HepG2 (cell line): ENCODE results near the gene SMIM44.

ENCODE experiments used
- AKAP8 ChIP-seq: sonication (generic); formaldehyde crosslinking; IDR thresholded peaks from 2 replicates; pipeline ENCODE4 v1.5.1; 2020; ENCODE audit warnings: mild to moderate bottlenecking, missing genetic modification reagents
- CHD2 ChIP-seq: IDR thresholded peaks from 2 replicates; pipeline ENCODE4 v1.6.1; 2011; ENCODE audit warnings: low read depth, low read length, improper control_type of control experiment
- EP300 ChIP-seq, 3 experiments: sonication (generic) in 1 of 3; formaldehyde crosslinking in 1 of 3; IDR thresholded peaks; 2 replicates each; pipeline versions ENCODE4 v1.5.1 to v1.6.1; 2011 to 2020; ENCODE audit warnings: low read depth in 2 of 3, low read length in 2 of 3, borderline replicate concordance in 1 of 3, improper control_type of control experiment in 1 of 3, mild to moderate bottlenecking in 1 of 3, missing genetic modification reagents in 1 of 3, moderate library complexity in 1 of 3
- JUN ChIP-seq: sonication (generic); formaldehyde crosslinking; IDR thresholded peaks from 2 replicates; pipeline ENCODE4 v1.4.0; 2020; ENCODE audit warnings: mild to moderate bottlenecking, missing genetic modification reagents
- NR2F1 ChIP-seq, 2 experiments: fragments of 450-650 bp in 1 of 2; formaldehyde crosslinking in 1 of 2; IDR thresholded peaks; 2 replicates each; pipeline versions ENCODE4 v1.5.0 to v1.6.1; 2016 to 2020; ENCODE audit warnings: mild to moderate bottlenecking in 1 of 2, missing compliant biosample characterization in 1 of 2, missing genetic modification reagents in 1 of 2, moderate library complexity in 1 of 2
- POLR2A ChIP-seq, 2 experiments: IDR thresholded peaks; 2 replicates each; pipeline ENCODE4 v1.6.1; 2011; ENCODE audit warnings: low read depth in 2 of 2, low read length in 2 of 2, mild to moderate bottlenecking in 1 of 2, moderate library complexity in 1 of 2; ENCODE audit not compliant: insufficient read depth in 1 of 2
- SRSF4 ChIP-seq: fragments of 200-400 bp; formaldehyde crosslinking; IDR thresholded peaks from one replicate; pipeline ENCODE4 v1.6.1; 2018; ENCODE audit warnings: mild to moderate bottlenecking, low read depth, low read length, moderate library complexity; ENCODE audit not compliant: poor library complexity, severe bottlenecking
- TAF1 ChIP-seq: sonication (generic); formaldehyde crosslinking; IDR thresholded peaks from 2 replicates; pipeline ENCODE4 v1.4.0; 2020; ENCODE audit warnings: missing genetic modification reagents
- XBP1 ChIP-seq: sonication (generic); formaldehyde crosslinking; IDR thresholded peaks from 2 replicates; pipeline ENCODE4 v1.5.0; 2020; ENCODE audit warnings: missing genetic modification reagents
- ZBTB40 ChIP-seq, 2 experiments: fragments of 450-650 bp in 1 of 2; sonication (generic) in 1 of 2; formaldehyde crosslinking in 1 of 2; IDR thresholded peaks; 2 replicates each; pipeline versions ENCODE4 v1.6.1 to v1.8.0; 2016 to 2022; ENCODE audit warnings: antibody characterized with exemption in 1 of 2, mild to moderate bottlenecking in 1 of 2, missing genetic modification reagents in 1 of 2
- ZNF335 ChIP-seq: sonication (generic); formaldehyde crosslinking; IDR thresholded peaks from 2 replicates; pipeline ENCODE4 v1.4.0; 2020; ENCODE audit warnings: missing genetic modification reagents
- ZNF674 ChIP-seq: sonication (generic); formaldehyde crosslinking; IDR thresholded peaks from 2 replicates; pipeline ENCODE4 v1.5.0; 2020; ENCODE audit warnings: low read depth, mild to moderate bottlenecking, missing genetic modification reagents
- ZSCAN20 ChIP-seq: sonication (generic); formaldehyde crosslinking; IDR thresholded peaks from 2 replicates; pipeline ENCODE4 v1.4.0; 2020; ENCODE audit warnings: missing genetic modification reagents, mild to moderate bottlenecking, borderline replicate concordance
- TF ChIP-seq, protein P1 (sequence below): sonication (generic); formaldehyde crosslinking; IDR thresholded peaks from 2 replicates; pipeline ENCODE4 v1.5.0; 2020; ENCODE audit warnings: mild to moderate bottlenecking, missing genetic modification reagents, moderate library complexity

DNA sequence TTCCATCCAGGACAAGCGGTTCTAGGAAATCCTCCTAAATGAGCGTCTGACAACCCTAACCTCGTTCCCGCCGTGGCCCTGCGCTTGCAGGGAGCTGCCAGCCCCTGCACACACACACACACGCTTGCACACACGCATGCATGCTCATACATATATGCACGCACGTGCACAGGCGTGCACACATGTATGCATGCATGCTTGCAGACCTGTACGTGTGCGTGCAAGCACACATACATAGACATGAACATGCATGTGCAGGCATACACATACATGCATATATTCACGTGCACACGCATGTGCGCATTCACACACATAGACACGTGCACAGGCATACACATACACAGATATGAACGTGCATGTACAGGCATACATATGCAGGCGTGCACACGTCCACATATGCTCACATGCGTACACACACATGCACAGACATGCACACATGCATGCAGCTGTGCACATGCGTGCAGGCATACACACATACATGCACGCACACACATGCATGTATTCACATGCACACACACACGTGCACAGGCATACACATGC, 38.5 kb downstream of the SMIM44 start:
- TF ChIP-seq AKAP8 (CRISPR knock-in tag) = no peak
- no peak for TF ChIP-seq ZNF674 (CRISPR knock-in tag)
- TF ChIP-seq NR2F1 (CRISPR knock-in tag; IDR thresholded peaks at IDR 0.05) = no peak
- no peak for TF ChIP-seq EP300 (IDR thresholded peaks at IDR 0.05; ENCODE audit: low read depth in 2 of 2, low read length in 2 of 2)
- TF ChIP-seq EP300 (CRISPR knock-in tag; IDR thresholded peaks at IDR 0.05; ENCODE audit: borderline replicate concordance) = no peak
- TF ChIP-seq ZSCAN20 (CRISPR knock-in tag) = no peak
- TF ChIP-seq SRSF4 = no peak
- TF ChIP-seq POLR2A (IDR thresholded peaks at IDR 0.05; ENCODE audit: insufficient read depth in 1 of 2, low read depth in 2 of 2, low read length in 2 of 2) = no peak
- no peak for TF ChIP-seq JUN
- TF ChIP-seq XBP1 (CRISPR knock-in tag) = no peak
- no peak for TF ChIP-seq TAF1
- TF ChIP-seq ZBTB40 (IDR thresholded peaks at IDR 0.05) = no peak
- no peak for TF ChIP-seq ZBTB40 (CRISPR knock-in tag; IDR thresholded peaks at IDR 0.05)
- TF ChIP-seq, protein P1, sequence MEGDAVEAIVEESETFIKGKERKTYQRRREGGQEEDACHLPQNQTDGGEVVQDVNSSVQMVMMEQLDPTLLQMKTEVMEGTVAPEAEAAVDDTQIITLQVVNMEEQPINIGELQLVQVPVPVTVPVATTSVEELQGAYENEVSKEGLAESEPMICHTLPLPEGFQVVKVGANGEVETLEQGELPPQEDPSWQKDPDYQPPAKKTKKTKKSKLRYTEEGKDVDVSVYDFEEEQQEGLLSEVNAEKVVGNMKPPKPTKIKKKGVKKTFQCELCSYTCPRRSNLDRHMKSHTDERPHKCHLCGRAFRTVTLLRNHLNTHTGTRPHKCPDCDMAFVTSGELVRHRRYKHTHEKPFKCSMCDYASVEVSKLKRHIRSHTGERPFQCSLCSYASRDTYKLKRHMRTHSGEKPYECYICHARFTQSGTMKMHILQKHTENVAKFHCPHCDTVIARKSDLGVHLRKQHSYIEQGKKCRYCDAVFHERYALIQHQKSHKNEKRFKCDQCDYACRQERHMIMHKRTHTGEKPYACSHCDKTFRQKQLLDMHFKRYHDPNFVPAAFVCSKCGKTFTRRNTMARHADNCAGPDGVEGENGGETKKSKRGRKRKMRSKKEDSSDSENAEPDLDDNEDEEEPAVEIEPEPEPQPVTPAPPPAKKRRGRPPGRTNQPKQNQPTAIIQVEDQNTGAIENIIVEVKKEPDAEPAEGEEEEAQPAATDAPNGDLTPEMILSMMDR (CRISPR knock-in tag) = no peak
- TF ChIP-seq CHD2 = no peak
- no peak for TF ChIP-seq ZNF335 (CRISPR knock-in tag)
